Gastrocnemius medialis (tissue), 4 donors: ENCODE measurements around the gene REPS2.

ENCODE experiments used
- POLR2A ChIP-seq, 2 donors: fragments of 450-650 bp; IDR thresholded peaks; one replicate each; pipeline ENCODE4 v1.6.1; 2017; ENCODE audit warnings: antibody characterized with exemption in 2 of 2, mild to moderate bottlenecking in 2 of 2, moderate library complexity in 2 of 2
- TF ChIP-seq, protein P1 (sequence below), 5 experiments: fragments of 450-650 bp in 3 of 5; fragments of 200-600 bp in 2 of 5; sonication (generic) in 2 of 5; IDR thresholded peaks in 4 of 5; conservative IDR thresholded peaks in 1 of 5; 1 replicate in 4 of 5; 2 replicates in 1 of 5; pipeline ENCODE4 v1.5.1; 2016 to 2019; ENCODE audit warnings: antibody characterized with exemption in 5 of 5, mild to moderate bottlenecking in 3 of 5, moderate library complexity in 3 of 5

- TF ChIP-seq, protein P1, sequence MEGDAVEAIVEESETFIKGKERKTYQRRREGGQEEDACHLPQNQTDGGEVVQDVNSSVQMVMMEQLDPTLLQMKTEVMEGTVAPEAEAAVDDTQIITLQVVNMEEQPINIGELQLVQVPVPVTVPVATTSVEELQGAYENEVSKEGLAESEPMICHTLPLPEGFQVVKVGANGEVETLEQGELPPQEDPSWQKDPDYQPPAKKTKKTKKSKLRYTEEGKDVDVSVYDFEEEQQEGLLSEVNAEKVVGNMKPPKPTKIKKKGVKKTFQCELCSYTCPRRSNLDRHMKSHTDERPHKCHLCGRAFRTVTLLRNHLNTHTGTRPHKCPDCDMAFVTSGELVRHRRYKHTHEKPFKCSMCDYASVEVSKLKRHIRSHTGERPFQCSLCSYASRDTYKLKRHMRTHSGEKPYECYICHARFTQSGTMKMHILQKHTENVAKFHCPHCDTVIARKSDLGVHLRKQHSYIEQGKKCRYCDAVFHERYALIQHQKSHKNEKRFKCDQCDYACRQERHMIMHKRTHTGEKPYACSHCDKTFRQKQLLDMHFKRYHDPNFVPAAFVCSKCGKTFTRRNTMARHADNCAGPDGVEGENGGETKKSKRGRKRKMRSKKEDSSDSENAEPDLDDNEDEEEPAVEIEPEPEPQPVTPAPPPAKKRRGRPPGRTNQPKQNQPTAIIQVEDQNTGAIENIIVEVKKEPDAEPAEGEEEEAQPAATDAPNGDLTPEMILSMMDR (IDR thresholded peaks at IDR 0.05 in 4 of 5, conservative IDR thresholded peaks at IDR 0.05 in 1 of 5): no peak
- no peak for TF ChIP-seq POLR2A (IDR thresholded peaks at IDR 0.05)
Measured at GRCh38 chrX:16981980-16982379, 35.5 kb downstream of the REPS2 start.
